ENCODE results near the gene RNF167.

DNA sequence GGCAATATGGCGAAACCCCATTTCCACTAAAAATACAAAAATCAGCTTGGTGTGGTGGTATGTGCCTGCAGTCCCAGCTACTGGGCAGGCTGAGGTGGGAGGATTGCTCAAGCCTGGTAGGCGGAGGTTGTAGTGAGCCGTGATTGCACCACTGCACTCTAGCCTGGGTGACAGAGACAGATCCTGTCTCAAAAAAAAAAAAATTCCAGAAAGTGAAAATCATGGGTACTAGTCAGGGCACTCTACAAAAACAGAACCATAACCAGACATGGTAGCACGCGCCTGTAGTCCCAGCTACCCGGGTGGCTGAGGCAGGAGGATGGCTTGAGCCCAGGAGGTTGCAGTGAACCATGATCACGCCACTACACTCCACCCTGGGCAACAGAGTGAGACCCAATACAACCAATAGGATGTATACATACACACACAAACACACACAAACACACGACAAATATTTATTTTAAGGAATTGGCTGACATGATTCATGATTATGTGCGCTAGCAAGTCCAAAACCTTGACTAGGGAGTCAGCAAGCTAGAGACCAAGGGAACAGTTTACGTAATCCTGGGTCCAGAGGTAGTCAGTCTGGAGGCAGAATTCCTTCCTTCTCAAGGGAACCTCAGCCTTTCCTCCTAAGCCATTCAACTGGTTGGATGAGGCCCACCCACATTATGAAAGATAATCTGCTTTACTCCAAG lies 19.6 kb upstream of the RNF167 start:
- TF ChIP-seq ZNF274 (IDR thresholded peaks at IDR 0.05; ENCODE audit: low read depth, low read length) (no peak), SUZ12 (IDR thresholded peaks at IDR 0.05; ENCODE audit: extremely low read depth, insufficient read depth, insufficient read length) (no peak)
